ENCODE results near the gene PDE9A.
"Not testable (repeated sequence)": the region's sequence is repeated elsewhere in the genome, so short reads cannot be mapped to it uniquely, and the experiment has no call there.

Gene PDE9A

DNA sequence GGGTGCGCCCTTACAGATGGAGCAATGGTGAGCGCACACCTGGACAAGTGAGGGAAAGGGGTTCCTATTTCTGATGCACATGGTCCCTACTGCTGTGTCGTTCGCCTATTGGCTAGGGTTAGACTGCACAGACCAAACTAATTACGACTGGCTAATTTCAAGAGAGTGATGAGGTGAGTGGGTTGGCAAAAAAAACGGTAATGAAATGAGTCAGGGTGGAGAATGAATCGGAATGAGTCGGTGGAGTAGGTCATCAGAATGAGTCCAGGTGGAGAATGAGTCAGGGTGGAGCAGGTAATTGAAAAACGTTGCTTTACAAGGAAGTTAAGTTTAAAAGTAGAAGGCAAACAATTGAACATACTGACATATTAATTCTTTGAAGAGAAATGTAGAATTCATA is 146.1 kb downstream of the PDE9A start:
- Histone ChIP-seq H3K36me3 (ENCODE audit: control insufficient read depth, insufficient read depth, low read length) (no peaks in the 10 kb centered on the region), H3K4me1 (ENCODE audit: control insufficient read depth, insufficient read depth, low read length) (no peaks in the 10 kb centered on the region), H3K9me3 (ENCODE audit: control insufficient read depth, low read length) (no peaks in the 10 kb centered on the region), H3K27me3 (ENCODE audit: control insufficient read depth, insufficient read depth, low read length, poor library complexity, severe bottlenecking) (no peaks in the 10 kb centered on the region), H3K4me3 (ENCODE audit: insufficient read depth, low read depth, low read length) (no peak overlapping the region), H3K27ac (ENCODE audit: insufficient read depth, low read depth, low read length, poor library complexity, severe bottlenecking) (no peak overlapping the region)
- 90 to 93% methylated on average over 9 of the region's 9 CpGs for WGBS, 2 experiments

DNA sequence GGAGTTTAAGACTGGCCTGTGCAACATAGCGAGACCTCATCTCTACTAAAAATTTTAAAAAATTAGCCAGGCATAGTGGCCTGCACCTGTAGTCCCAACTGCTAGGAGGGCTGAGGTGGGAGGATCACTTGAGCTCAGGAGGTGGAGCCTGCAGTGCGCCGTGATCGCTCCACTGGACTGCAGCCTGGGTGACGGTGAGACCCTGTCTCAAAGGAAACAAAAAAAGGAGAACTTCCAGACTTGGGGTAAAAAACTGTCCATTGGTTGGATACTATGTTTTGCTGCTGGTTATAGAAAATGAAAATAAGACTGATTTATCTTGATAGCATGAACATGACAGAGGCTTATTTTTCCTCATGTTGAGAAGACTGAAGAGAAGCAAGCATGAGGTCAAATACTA is 146.5 kb downstream of the PDE9A start:
- Histone ChIP-seq H3K4me3 (ENCODE audit: insufficient read depth, low read depth, low read length) (no peak overlapping the region), H3K27me3 (ENCODE audit: control insufficient read depth, insufficient read depth, low read length, poor library complexity, severe bottlenecking) (no peaks in the 10 kb centered on the region), H3K36me3 (ENCODE audit: control insufficient read depth, insufficient read depth, low read length) (no peaks in the 10 kb centered on the region), H3K9me3 (ENCODE audit: control insufficient read depth, low read length) (no peaks in the 10 kb centered on the region), H3K27ac (ENCODE audit: insufficient read depth, low read depth, low read length, poor library complexity, severe bottlenecking) (no peak overlapping the region), H3K4me1 (ENCODE audit: control insufficient read depth, insufficient read depth, low read length) (no peaks in the 10 kb centered on the region)
- 92 to 93% methylated on average over 5 of the region's 5 CpGs for WGBS, 2 experiments

DNA sequence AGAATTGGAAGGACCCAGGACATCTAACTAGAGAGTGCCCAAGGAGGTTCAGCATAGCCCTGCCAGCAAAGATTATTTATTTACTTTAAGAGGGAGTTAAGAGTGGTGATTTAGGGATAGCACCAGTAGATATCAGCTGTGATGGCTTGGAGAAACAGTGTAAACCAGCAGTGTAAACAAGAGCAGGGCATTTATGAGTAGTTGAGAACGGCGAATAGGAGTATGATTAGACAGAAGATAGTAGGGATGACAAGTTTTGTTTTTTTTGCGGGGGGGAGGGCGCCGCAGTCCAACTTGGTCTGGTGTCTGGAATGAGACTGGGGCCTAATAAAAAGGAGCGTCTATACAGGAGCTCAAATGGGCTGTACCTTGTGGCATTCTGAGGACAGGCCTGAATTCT is 148.2 kb downstream of the PDE9A start:
- H3K27ac ChIP-seq (ENCODE audit: insufficient read depth, low read depth, low read length, poor library complexity, severe bottlenecking); H3K9me3 ChIP-seq (ENCODE audit: control insufficient read depth, low read length); H3K4me3 ChIP-seq (ENCODE audit: insufficient read depth, low read depth, low read length); H3K36me3 ChIP-seq (ENCODE audit: control insufficient read depth, insufficient read depth, low read length); H3K4me1 ChIP-seq (ENCODE audit: control insufficient read depth, insufficient read depth, low read length); H3K27me3 ChIP-seq (ENCODE audit: control insufficient read depth, insufficient read depth, low read length, poor library complexity, severe bottlenecking): not testable (repeated sequence)
- WGBS, 2 experiments = 92 to 93% methylated on average over 6 of the region's 6 CpGs

DNA sequence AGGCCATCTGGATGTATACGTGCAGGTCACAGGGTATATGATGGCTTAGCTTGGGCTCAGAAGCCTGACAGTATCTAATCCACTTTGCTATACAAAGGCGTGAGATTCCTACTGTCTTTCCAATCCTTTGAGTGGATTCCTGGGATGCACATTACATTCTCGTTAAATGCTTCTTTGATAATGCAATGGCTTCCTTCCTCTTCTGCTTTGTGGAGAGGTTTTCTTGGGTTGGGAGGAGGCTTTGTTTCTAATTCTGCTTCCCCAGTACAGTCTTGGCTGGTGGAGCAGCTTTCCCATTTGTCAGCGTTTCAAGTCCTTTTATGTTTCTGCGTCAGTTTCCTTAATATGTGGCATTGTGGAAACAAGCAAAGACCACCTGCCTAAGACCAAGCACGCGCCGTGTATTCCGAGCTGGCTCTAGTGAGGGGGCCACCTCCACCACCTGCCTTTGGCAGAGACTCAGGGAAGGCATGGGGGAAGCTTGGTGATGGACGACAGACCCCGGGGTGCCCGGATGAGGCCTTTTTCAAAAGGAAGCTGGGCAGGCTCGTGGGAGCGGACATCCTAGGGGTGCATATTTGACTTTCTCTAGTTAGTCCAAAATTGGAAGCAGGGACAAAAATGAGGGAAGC is 153.2 kb downstream of the PDE9A start:
- H3K27ac ChIP-seq (ENCODE audit: insufficient read depth, low read depth, low read length, poor library complexity, severe bottlenecking) = peak overlapping the region; percentile 38
- 50 to 52% methylated on average over 14 of the region's 14 CpGs for WGBS, 2 experiments
- no peaks in the 10 kb centered on the region for H3K36me3 ChIP-seq (ENCODE audit: control insufficient read depth, insufficient read depth, low read length)
- no peak overlapping the region for H3K4me3 ChIP-seq (ENCODE audit: insufficient read depth, low read depth, low read length)
- peaks cover 14% of the 10 kb centered on the region for H3K4me1 ChIP-seq (ENCODE audit: control insufficient read depth, insufficient read depth, low read length)
- H3K27me3 ChIP-seq (ENCODE audit: control insufficient read depth, insufficient read depth, low read length, poor library complexity, severe bottlenecking) = no peaks in the 10 kb centered on the region
- no peaks in the 10 kb centered on the region for H3K9me3 ChIP-seq (ENCODE audit: control insufficient read depth, low read length)

DNA sequence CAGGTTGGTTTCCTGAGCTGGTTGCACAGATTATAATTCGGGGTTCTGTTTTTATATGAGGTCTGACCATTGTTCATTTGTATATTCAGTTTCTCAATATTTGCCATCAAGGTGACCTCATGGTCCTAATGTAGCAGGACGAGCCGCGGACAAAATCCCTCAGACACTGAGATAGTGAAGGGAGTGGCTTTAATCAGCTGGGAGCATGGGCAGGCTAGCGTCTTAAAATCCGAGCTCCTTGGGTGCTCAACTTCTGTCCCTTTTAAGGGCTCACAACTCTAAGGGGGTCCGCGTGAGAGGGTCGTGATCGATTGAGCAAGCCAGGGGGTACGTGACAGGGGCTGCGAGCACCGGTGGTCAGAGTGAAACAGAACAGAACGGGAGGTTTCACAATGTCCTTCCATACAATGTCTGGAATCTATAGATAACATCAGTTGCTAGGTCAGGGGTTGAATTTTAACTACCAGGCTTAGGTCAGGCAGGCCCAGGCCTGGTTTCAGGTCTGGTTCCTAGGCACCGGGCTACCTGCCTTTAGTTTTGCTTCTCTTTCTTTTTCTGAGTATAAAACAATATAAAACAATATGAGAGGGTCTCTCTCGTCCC is 154.0 kb downstream of the PDE9A start:
- not testable (repeated sequence) for H3K4me3 ChIP-seq (ENCODE audit: insufficient read depth, low read depth, low read length); H3K27me3 ChIP-seq (ENCODE audit: control insufficient read depth, insufficient read depth, low read length, poor library complexity, severe bottlenecking); H3K36me3 ChIP-seq (ENCODE audit: control insufficient read depth, insufficient read depth, low read length); H3K9me3 ChIP-seq (ENCODE audit: control insufficient read depth, low read length); H3K27ac ChIP-seq (ENCODE audit: insufficient read depth, low read depth, low read length, poor library complexity, severe bottlenecking)
- peaks cover 14% of the 10 kb centered on the region for H3K4me1 ChIP-seq (ENCODE audit: control insufficient read depth, insufficient read depth, low read length)
- 82 to 92% methylated on average over 12 to 16 of the region's 16 CpGs for WGBS, 2 experiments

DNA sequence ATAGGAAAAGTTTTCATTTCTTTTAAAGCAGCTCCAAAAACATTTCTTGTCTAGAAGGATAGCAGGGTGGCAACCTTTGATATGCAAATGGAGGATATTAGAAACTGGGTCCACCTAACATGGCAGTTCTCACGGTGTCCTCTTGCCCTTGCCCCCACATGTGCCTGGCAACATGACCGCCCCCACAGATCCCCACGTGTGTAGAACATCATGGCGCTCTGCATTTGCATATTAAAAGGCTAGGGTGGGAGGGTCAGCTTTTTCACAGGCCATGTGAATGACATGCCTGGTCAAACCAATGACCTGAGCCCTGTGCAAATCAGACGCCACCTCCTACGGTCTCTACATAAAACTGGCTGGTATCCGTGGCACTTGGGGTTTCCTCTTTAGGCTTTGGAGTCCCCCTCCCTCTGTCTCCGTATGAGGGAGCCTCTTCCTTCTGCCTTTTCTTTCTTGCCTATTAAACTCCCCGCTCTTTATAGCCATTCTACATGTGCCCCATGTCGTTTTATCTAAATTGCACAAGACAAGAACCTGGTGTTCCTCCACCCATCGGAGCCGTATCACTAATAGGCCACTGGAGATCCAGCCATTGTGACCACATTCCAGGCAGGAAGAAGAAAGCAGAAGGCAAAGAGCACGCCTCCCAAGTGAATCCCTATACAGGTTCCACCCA is 154.7 kb downstream of the PDE9A start:
- H3K36me3 ChIP-seq (ENCODE audit: control insufficient read depth, insufficient read depth, low read length) = no peaks in the 10 kb centered on the region
- WGBS, 2 experiments = 79 to 81% methylated on average over 13 of the region's 13 CpGs
- H3K4me1 ChIP-seq (ENCODE audit: control insufficient read depth, insufficient read depth, low read length) = peaks cover 14% of the 10 kb centered on the region
- no peaks in the 10 kb centered on the region for H3K27me3 ChIP-seq (ENCODE audit: control insufficient read depth, insufficient read depth, low read length, poor library complexity, severe bottlenecking)
- H3K27ac ChIP-seq (ENCODE audit: insufficient read depth, low read depth, low read length, poor library complexity, severe bottlenecking) = no peak overlapping the region
- H3K9me3 ChIP-seq (ENCODE audit: control insufficient read depth, low read length) = no peaks in the 10 kb centered on the region
- H3K4me3 ChIP-seq (ENCODE audit: insufficient read depth, low read depth, low read length) = no peak overlapping the region

DNA sequence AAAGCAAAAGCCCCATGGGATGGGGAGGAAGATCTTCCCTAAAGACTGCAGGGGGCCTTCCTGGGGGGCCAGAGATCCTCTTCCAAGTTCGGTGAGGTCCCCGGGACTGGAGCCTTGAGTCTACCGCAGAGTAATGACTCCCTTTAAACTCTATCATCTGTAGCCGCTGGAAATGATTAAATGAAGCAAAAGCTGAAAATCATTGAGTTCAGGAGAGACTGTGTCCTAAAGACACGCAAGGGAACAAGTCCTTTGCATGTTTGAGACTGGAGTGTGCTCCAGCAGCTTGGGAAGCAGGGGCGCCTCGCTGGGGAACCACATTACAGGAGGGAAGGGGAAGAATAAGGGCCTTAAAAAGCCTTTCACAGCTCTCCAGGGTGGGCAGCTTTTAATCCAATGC is 155.8 kb downstream of the PDE9A start:
- Histone ChIP-seq H3K27ac (ENCODE audit: insufficient read depth, low read depth, low read length, poor library complexity, severe bottlenecking) (no peak overlapping the region), H3K27me3 (ENCODE audit: control insufficient read depth, insufficient read depth, low read length, poor library complexity, severe bottlenecking) (no peaks in the 10 kb centered on the region), H3K9me3 (ENCODE audit: control insufficient read depth, low read length) (no peaks in the 10 kb centered on the region), H3K4me1 (ENCODE audit: control insufficient read depth, insufficient read depth, low read length) (peaks cover 14% of the 10 kb centered on the region), H3K36me3 (ENCODE audit: control insufficient read depth, insufficient read depth, low read length) (no peaks in the 10 kb centered on the region), H3K4me3 (ENCODE audit: insufficient read depth, low read depth, low read length) (no peak overlapping the region)
- WGBS, 2 experiments = 83% methylated on average over 7 of the region's 7 CpGs

DNA sequence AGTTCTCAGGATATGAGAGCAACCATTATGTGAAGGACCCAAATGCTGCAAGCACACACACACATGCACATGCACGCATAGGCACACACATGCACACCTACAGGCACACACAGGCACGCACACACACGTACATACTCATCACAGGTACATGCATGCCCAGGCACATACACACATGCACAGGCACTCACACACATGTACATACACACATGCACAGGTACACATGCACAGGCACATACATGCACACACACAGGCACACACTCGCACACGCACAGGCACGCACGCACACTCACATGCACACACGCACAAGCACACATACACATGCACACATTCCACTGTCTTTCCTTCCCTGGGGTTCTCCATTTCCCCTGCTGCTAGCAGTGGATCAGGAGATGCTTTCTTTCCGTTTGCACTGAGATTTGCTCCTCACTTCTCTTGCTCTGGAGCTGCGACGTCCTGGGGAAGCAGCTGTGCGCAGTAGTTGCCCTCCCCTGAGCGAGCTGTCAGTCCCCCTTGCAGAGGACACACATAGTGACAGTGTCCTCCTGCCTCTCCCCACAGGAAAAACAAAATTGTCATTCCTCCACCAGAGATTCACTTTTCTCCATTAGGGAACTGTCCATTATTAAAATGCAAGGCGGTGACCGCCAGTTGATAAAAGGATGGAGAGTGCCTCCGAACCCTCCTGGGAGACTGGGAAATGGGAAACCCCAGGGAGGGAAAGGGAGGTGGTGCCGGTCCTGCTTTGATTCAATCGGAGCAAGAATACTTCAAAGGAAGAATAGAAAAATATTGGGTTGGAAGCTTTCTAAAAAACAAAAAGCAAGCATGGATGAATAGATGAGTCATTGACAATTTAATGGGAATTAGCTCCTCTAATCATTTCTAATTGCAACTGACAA is 156.4 kb downstream of the PDE9A start:
- Histone ChIP-seq H3K9me3 (ENCODE audit: control insufficient read depth, low read length) (no peaks in the 10 kb centered on the region), H3K36me3 (ENCODE audit: control insufficient read depth, insufficient read depth, low read length) (no peaks in the 10 kb centered on the region), H3K27ac (ENCODE audit: insufficient read depth, low read depth, low read length, poor library complexity, severe bottlenecking) (peak overlapping the region; percentile 18), H3K4me3 (ENCODE audit: insufficient read depth, low read depth, low read length) (no peak overlapping the region), H3K4me1 (ENCODE audit: control insufficient read depth, insufficient read depth, low read length) (peaks cover 14% of the 10 kb centered on the region), H3K27me3 (ENCODE audit: control insufficient read depth, insufficient read depth, low read length, poor library complexity, severe bottlenecking) (no peaks in the 10 kb centered on the region)
- 66 to 69% methylated on average over 18 of the region's 18 CpGs for WGBS, 2 experiments

DNA sequence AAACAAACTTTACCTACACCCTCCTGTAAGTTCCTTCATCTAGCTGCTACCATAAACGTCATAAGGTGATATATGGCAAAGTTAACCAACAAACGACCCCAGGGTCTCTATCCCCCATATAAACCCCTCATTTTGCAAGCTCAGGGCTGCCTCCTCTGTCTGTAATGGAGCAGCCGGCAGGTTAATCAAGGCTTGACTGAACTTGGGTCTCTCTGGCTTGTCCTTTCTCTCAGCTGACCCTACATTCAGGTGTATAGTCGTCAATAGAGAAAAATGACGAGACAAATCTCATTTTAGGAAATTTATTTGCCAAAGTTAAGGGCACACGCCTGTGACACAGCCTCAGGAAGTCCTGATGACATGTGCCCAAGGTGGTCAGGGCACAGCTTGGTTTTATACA is 158.5 kb downstream of the PDE9A start:
- H3K36me3 ChIP-seq (ENCODE audit: control insufficient read depth, insufficient read depth, low read length) = no peaks in the 10 kb centered on the region
- WGBS, 2 experiments = 86 to 88% methylated on average over 6 of the region's 6 CpGs

More for the DNA sequence above, 158.5 kb downstream of the PDE9A start:
- Histone ChIP-seq H3K4me1 (ENCODE audit: control insufficient read depth, insufficient read depth, low read length) (peaks cover 14% of the 10 kb centered on the region), H3K4me3 (ENCODE audit: insufficient read depth, low read depth, low read length) (no peak overlapping the region), H3K9me3 (ENCODE audit: control insufficient read depth, low read length) (peaks cover 2% of the 10 kb centered on the region), H3K27ac (ENCODE audit: insufficient read depth, low read depth, low read length, poor library complexity, severe bottlenecking) (no peak overlapping the region), H3K27me3 (ENCODE audit: control insufficient read depth, insufficient read depth, low read length, poor library complexity, severe bottlenecking) (no peaks in the 10 kb centered on the region)
